HepG2 (cell line): ENCODE data around the gene PRKACB. TPM values are rescaled to one million over a fixed set of nuclear protein-coding genes. Genes with fewer than 3 reads are reported as not detected.

Source experiments
- ATAC-seq: fragments of 200-7000 bp; cut with Tn5 transposase; 3 replicates; pipeline ENCODE4 v1.9.1; 2020; ENCODE audit warnings: mild to moderate bottlenecking, moderate library complexity
- BruUV-seq: library from RNA; stranded (reverse); fragments of 400-500 nt; replicated peaks from 2 replicates; lab custom pipeline; 2021; lab: Mats Ljungman, UMichigan
- CTCF ChIA-PET: fragments of 300-600 bp; formaldehyde crosslinking; extraction: SDS; loops from one replicate; lab custom pipeline; 2021; ENCODE audit warnings: low total read pairs, inconsistent platforms, low intra/inter-chr PET ratio; lab: Yijun Ruan, JAX
- POLR2A ChIA-PET: fragments of 350-600 bp; sonication (Branson Sonifier 250); formaldehyde crosslinking; loops from one replicate; lab custom pipeline; 2020; ENCODE audit warnings: antibody characterized with exemption, inconsistent platforms; lab: Yijun Ruan, JAX
- DNase-seq: peaks from one replicate; pipeline ENCODE4 v3.0.0-alpha.2; 2015; ENCODE audit warnings: low spot score
- FAIRE-seq: peaks from 3 replicates; lab custom pipeline; 2011; peaks lifted over from hg19 to GRCh38; lab: Jason Lieb, UNC
- H2AFZ ChIP-seq: one replicate; pipeline ENCODE4 v1.6.1; 2011; ENCODE audit warnings: low read length, inconsistent platforms
- H3K27ac ChIP-seq: fragments of 300-600 bp; 3 replicates; pipeline ENCODE4 v1.8.0; 2011; ENCODE audit warnings: mixed run types, mild to moderate bottlenecking, mixed read lengths, low read length, inconsistent platforms; ENCODE audit not compliant: insufficient read depth; ENCODE audit errors: extremely low read length
- H3K27me3 ChIP-seq, 2 experiments: fragments of 200-600 bp in 1 of 2; 2 replicates in 1 of 2; 3 replicates in 1 of 2; pipeline versions ENCODE4 v1.6.0 to v1.8.0; 2011; ENCODE audit warnings: low read length in 2 of 2, mild to moderate bottlenecking in 2 of 2, moderate library complexity in 2 of 2, inconsistent platforms in 1 of 2; ENCODE audit not compliant: insufficient read depth in 2 of 2, control insufficient read depth in 1 of 2
- H3K36me3 ChIP-seq, 2 experiments: fragments of 200-600 bp in 1 of 2; replicated peaks in 1 of 2; 2 replicates in 1 of 2; 3 replicates in 1 of 2; pipeline versions ENCODE4 v1.5.1 to v1.8.0; 2011; ENCODE audit warnings: low read length in 2 of 2, inconsistent platforms in 1 of 2; ENCODE audit not compliant: insufficient read depth in 2 of 2, control insufficient read depth in 1 of 2
- H3K4me1 ChIP-seq: 2 replicates; pipeline ENCODE4 v1.5.1; 2012; ENCODE audit warnings: low read length, inconsistent platforms; ENCODE audit not compliant: insufficient read depth
- H3K4me2 ChIP-seq: 2 replicates; pipeline ENCODE4 v1.6.0; 2011; ENCODE audit warnings: low read depth, low read length, inconsistent platforms
- H3K4me3 ChIP-seq, 3 experiments: fragments of 200-600 bp in 1 of 3; sonication (generic), shearing (Covaris generic) in 1 of 3; replicated peaks in 1 of 3; 2 replicates each; pipeline ENCODE4 v1.5.1; 2011 to 2016; ENCODE audit warnings: low read length in 3 of 3, inconsistent platforms in 2 of 3, low read depth in 2 of 3, mild to moderate bottlenecking in 2 of 3, control low read depth in 1 of 3, mixed read lengths in 1 of 3; ENCODE audit not compliant: insufficient read depth in 1 of 3
- H3K79me2 ChIP-seq: one replicate; pipeline ENCODE4 v1.6.1; 2011; ENCODE audit warnings: low read length, inconsistent platforms; ENCODE audit not compliant: insufficient read depth
- H3K9ac ChIP-seq: 2 replicates; pipeline ENCODE4 v1.6.0; 2011; ENCODE audit warnings: mild to moderate bottlenecking, low read depth, low read length, inconsistent platforms; ENCODE audit not compliant: insufficient read depth
- H3K9me3 ChIP-seq: 2 replicates; pipeline ENCODE4 v1.5.1; 2012; ENCODE audit warnings: mild to moderate bottlenecking, low read length
- H4K20me1 ChIP-seq: 2 replicates; pipeline ENCODE4 v1.6.0; 2011; ENCODE audit warnings: inconsistent platforms, mild to moderate bottlenecking, low read length, moderate library complexity; ENCODE audit not compliant: insufficient read depth
- FOXC1 ChIP-seq: sonication (generic); formaldehyde crosslinking; IDR thresholded peaks from 2 replicates; pipeline ENCODE4 v1.8.0; 2022; ENCODE audit warnings: mild to moderate bottlenecking, missing genetic modification reagents, borderline replicate concordance
- HNRNPH1 ChIP-seq: fragments of 200-400 bp; formaldehyde crosslinking; optimal IDR thresholded peaks from 2 replicates; pipeline ENCODE3; 2017; ENCODE audit warnings: mild to moderate bottlenecking, low read depth, low read length
- KLF11 ChIP-seq: IDR thresholded peaks from 2 replicates; pipeline ENCODE4 v1.6.1; 2016; ENCODE audit warnings: missing compliant biosample characterization
- PAF1 ChIP-seq: IDR thresholded peaks from 2 replicates; pipeline ENCODE4 v1.6.1; 2016; ENCODE audit warnings: missing genetic modification reagents, missing compliant biosample characterization
- SMAD3 ChIP-seq: sonication (generic); formaldehyde crosslinking; IDR thresholded peaks from 2 replicates; pipeline ENCODE4 v1.4.0; 2020; ENCODE audit warnings: missing genetic modification reagents
- SP5 ChIP-seq: IDR thresholded peaks from 2 replicates; pipeline ENCODE4 v1.6.1; 2016; ENCODE audit warnings: low read depth, borderline replicate concordance
- ZNF552 ChIP-seq: sonication (generic); formaldehyde crosslinking; IDR thresholded peaks from 2 replicates; pipeline ENCODE4 v1.9.0; 2022; ENCODE audit warnings: missing genetic modification reagents, mild to moderate bottlenecking, borderline replicate concordance
- ZNF589 ChIP-seq: sonication (generic); formaldehyde crosslinking; conservative IDR thresholded peaks from 2 replicates; pipeline ENCODE4 v1.8.0; 2022; ENCODE audit warnings: mild to moderate bottlenecking, moderate library complexity, missing genetic modification reagents
- ZNF776 ChIP-seq: sonication (generic); formaldehyde crosslinking; IDR thresholded peaks from 2 replicates; pipeline ENCODE4 v1.4.0; 2020; ENCODE audit warnings: mild to moderate bottlenecking, missing genetic modification reagents
- ZNF883 ChIP-seq: sonication (generic); formaldehyde crosslinking; IDR thresholded peaks from 2 replicates; pipeline ENCODE4 v1.5.1; 2020; ENCODE audit warnings: mild to moderate bottlenecking, missing genetic modification reagents; ENCODE audit errors: not compliant biosample characterization
- ZSCAN31 ChIP-seq: sonication (generic); formaldehyde crosslinking; IDR thresholded peaks from 2 replicates; pipeline ENCODE4 v1.5.0; 2020; ENCODE audit warnings: low read depth, mild to moderate bottlenecking, missing genetic modification reagents
- WGBS: methylation state at CpG from one replicate; pipeline ENCODE4 v1.1.6; 2017; ENCODE audit warnings: low lambda C conversion rate; 5-methylcytosine and 5-hydroxymethylcytosine counted together
- in situ Hi-C: cut with HindIII; loops from 2 replicates; pipeline ENCODE4 v1.10.0; 2017; ENCODE audit warnings: low pct_unique_long_range_greater_than_20kb; ENCODE audit not compliant: extremely low pct_ligation_motif_present
- intact Hi-C: fragments of 100-400 bp; cut with micrococcal nuclease; formaldehyde crosslinking; loops from one replicate; pipeline ENCODE4 v1.10.0; 2022; ENCODE audit not compliant: unreplicated experiment
- polyA plus RNA-seq, 8 experiments: library from polyadenylated mRNA; depleted of rRNA in 3 of 8; stranded (reverse) in 7 of 8; unstranded in 1 of 8; fragments of >200 nt; fragmentation: Illumina TruSeq in 4 of 8; extraction: Trizol in 4 of 8; gene quantifications; 2 replicates each; pipeline versions ENCODE4 v1.2.1 to v1.2.3, GENCODE V29; 2011 to 2016; ENCODE audit warnings: low read depth in 4 of 8, missing spikeins in 1 of 8, mixed read lengths in 1 of 8; ENCODE audit not compliant: insufficient read depth in 1 of 8
- total RNA-seq, 5 experiments: library from RNA; depleted of rRNA; stranded (reverse); fragments of >200 nt; fragmentation: Illumina TruSeq; extraction: Trizol; gene quantifications; 2 replicates each; pipeline ENCODE4 v1.2.3, GENCODE V29; 2016; ENCODE audit warnings: low read depth in 1 of 5
- TF ChIP-seq, protein P1 (sequence below): sonication (generic); formaldehyde crosslinking; IDR thresholded peaks from 2 replicates; pipeline ENCODE4 v1.5.1; 2020; ENCODE audit warnings: missing genetic modification reagents, mild to moderate bottlenecking, borderline replicate concordance
- TF ChIP-seq, protein P2 (sequence below): sonication (generic); formaldehyde crosslinking; IDR thresholded peaks from 2 replicates; pipeline ENCODE4 v1.4.0; 2020; ENCODE audit warnings: missing genetic modification reagents, borderline replicate concordance
- TF ChIP-seq, protein P3 (sequence below): sonication (generic); formaldehyde crosslinking; IDR thresholded peaks from 2 replicates; pipeline ENCODE4 v1.4.0; 2020; ENCODE audit warnings: missing genetic modification reagents

PRKACB gene
- total and polyA plus RNA-seq, 2 of the 13 experiments (the other 11 are each of a cell fraction or from before 2014, with no cell fraction given), result 3.5 to 5.8 TPM

DNA sequence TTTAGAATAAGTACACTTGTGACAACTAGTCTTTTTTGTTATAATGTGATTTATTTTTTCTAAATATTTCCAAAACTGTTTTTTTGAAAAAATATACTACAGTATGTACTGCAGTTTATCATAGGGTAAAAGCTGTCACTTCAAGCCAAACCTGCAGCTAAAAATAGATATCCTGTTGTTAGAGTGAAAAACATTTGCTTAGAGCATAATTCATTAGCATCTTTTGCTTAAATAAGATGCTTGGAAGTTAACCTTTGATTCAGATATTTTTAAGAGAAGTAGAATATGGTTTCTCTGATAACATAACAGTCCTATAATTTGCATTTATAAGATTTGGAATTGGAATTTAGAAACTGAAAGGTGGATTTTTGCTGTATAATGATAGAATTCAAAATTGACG, 21.5 kb downstream of the PRKACB start:
- Histone ChIP-seq H3K4me3 (no peak overlapping the region), H3K27ac (no peak overlapping the region), H3K9ac (no peak overlapping the region), H3K4me1 (no peaks in the 10 kb centered on the region), H3K27me3 (no peaks in the 10 kb centered on the region; a peak in 1 of 5 replicates), H3K79me2 (no peaks in the 10 kb centered on the region), H3K4me2 (no peak overlapping the region), H3K9me3 (no peaks in the 10 kb centered on the region), H4K20me1 (no peaks in the 10 kb centered on the region), H2AFZ (no peak overlapping the region), H3K36me3 (no peaks in the 10 kb centered on the region)
- in situ Hi-C loops, result no loop called here
- no peak for DNase-seq
- no peak for FAIRE-seq
- no TSS peak for BruUV-seq
- ATAC-seq, result no peak
- TF ChIP-seq KLF11 (CRISPR knock-in tag) (no peak), ZNF883 (CRISPR knock-in tag) (no peak), FOXC1 (no peak), ZNF776 (CRISPR knock-in tag) (no peak), PAF1 (CRISPR knock-in tag) (no peak), ZNF589 (CRISPR knock-in tag) (no peak), ZNF552 (CRISPR knock-in tag) (no peak), SMAD3 (CRISPR knock-in tag) (no peak), HNRNPH1 (no peak), ZSCAN31 (CRISPR knock-in tag) (no peak), SP5 (no peak)
- TF ChIP-seq, protein P1, sequence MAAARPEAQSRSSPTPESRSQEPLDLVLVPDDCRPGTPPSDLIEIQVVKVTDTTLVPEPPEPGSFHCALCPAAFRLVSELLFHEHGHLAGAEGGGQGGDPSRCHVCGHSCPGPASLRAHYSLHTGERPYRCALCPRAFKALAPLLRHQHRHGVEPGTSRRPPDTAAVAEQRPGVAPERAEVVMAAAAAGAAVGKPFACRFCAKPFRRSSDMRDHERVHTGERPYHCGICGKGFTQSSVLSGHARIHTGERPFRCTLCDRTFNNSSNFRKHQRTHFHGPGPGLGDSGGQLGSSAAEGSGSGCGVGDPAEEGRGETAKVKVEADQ (CRISPR knock-in tag), result no peak
- TF ChIP-seq, protein P2, sequence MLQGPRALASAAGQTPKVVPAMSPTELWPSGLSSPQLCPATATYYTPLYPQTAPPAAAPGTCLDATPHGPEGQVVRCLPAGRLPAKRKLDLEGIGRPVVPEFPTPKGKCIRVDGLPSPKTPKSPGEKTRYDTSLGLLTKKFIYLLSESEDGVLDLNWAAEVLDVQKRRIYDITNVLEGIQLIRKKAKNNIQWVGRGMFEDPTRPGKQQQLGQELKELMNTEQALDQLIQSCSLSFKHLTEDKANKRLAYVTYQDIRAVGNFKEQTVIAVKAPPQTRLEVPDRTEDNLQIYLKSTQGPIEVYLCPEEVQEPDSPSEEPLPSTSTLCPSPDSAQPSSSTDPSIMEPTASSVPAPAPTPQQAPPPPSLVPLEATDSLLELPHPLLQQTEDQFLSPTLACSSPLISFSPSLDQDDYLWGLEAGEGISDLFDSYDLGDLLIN (CRISPR knock-in tag), result no peak
- TF ChIP-seq, protein P3, sequence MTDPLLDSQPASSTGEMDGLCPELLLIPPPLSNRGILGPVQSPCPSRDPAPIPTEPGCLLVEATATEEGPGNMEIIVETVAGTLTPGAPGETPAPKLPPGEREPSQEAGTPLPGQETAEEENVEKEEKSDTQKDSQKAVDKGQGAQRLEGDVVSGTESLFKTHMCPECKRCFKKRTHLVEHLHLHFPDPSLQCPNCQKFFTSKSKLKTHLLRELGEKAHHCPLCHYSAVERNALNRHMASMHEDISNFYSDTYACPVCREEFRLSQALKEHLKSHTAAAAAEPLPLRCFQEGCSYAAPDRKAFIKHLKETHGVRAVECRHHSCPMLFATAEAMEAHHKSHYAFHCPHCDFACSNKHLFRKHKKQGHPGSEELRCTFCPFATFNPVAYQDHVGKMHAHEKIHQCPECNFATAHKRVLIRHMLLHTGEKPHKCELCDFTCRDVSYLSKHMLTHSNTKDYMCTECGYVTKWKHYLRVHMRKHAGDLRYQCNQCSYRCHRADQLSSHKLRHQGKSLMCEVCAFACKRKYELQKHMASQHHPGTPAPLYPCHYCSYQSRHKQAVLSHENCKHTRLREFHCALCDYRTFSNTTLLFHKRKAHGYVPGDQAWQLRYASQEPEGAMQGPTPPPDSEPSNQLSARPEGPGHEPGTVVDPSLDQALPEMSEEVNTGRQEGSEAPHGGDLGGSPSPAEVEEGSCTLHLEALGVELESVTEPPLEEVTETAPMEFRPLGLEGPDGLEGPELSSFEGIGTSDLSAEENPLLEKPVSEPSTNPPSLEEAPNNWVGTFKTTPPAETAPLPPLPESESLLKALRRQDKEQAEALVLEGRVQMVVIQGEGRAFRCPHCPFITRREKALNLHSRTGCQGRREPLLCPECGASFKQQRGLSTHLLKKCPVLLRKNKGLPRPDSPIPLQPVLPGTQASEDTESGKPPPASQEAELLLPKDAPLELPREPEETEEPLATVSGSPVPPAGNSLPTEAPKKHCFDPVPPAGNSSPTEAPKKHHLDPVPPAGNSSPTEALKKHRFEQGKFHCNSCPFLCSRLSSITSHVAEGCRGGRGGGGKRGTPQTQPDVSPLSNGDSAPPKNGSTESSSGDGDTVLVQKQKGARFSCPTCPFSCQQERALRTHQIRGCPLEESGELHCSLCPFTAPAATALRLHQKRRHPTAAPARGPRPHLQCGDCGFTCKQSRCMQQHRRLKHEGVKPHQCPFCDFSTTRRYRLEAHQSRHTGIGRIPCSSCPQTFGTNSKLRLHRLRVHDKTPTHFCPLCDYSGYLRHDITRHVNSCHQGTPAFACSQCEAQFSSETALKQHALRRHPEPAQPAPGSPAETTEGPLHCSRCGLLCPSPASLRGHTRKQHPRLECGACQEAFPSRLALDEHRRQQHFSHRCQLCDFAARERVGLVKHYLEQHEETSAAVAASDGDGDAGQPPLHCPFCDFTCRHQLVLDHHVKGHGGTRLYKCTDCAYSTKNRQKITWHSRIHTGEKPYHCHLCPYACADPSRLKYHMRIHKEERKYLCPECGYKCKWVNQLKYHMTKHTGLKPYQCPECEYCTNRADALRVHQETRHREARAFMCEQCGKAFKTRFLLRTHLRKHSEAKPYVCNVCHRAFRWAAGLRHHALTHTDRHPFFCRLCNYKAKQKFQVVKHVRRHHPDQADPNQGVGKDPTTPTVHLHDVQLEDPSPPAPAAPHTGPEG, result no peak
- ChIA-PET CTCF (no interaction called here), POLR2A (no interaction called here)
- intact Hi-C loops, result no loop called here
- WGBS, result 78% methylated on average over 1 of the region's 1 CpG
